ENCODE measurements around the gene NUP214.

The NUP214 gene

DNA sequence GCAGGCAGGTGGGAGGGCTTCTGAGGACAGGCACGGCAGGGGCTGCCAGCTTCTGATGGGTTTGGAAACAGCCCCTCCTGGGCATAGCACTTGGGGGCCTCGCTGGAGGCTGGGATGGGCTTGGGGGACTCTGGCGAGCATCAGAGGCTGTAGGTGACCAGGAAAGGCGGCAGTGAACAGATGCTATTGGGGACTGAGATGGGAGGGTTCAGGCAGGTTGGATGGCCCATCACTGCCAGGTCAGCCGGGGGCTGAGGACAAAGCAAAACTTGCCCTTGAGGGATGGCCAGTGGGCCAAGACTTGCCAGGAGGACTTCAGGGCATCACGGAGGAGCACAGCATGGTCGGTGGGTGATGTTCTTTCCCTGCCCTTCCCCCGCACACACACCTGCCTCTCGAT is 22.4 kb upstream of the NUP214 start:
- ChIA-PET POLR2A (no interaction called here), CTCF (interaction anchor here (0.8 kb wide), 1 partner anchor 40 kb away, joined by 3 read pairs; no protein-coding TSS in a partner anchor)
- no peak for DNase-seq
- Histone ChIP-seq H3K36me3 (ENCODE audit: control insufficient read depth in 4 of 4, insufficient read depth in 4 of 4, low read length in 3 of 4) (no peaks in the 10 kb centered on the region), H3K9me3 (ENCODE audit: control extremely low read depth in 1 of 5, control insufficient read depth in 4 of 5, insufficient read depth in 2 of 5, low read depth in 1 of 5, low read length in 4 of 5) (no peaks in the 10 kb centered on the region), H3K4me3 (ENCODE audit: control insufficient read depth in 1 of 7, extremely low read depth in 1 of 7, insufficient read depth in 4 of 7, low read depth in 2 of 7, low read length in 6 of 7) (no peak overlapping the region), H3K27me3 (replicated peaks in 2 of 5; ENCODE audit: control insufficient read depth in 4 of 5, insufficient read depth in 5 of 5, low read length in 4 of 5) (no peaks in the 10 kb centered on the region), H3K4me1 (ENCODE audit: control extremely low read depth in 1 of 4, control insufficient read depth in 4 of 4, insufficient read depth in 4 of 4, low read length in 3 of 4) (peaks cover 0 to 6% (median 0%) of the 10 kb centered on the region in 4 experiments), H3K27ac (ENCODE audit: insufficient read depth in 1 of 2, low read depth in 1 of 2, low read length in 2 of 2, poor library complexity in 1 of 2, severe bottlenecking in 2 of 2) (no peak overlapping the region)
- WGBS (ENCODE audit: insufficient coverage) = 96% methylated on average over 9 of the region's 9 CpGs

DNA sequence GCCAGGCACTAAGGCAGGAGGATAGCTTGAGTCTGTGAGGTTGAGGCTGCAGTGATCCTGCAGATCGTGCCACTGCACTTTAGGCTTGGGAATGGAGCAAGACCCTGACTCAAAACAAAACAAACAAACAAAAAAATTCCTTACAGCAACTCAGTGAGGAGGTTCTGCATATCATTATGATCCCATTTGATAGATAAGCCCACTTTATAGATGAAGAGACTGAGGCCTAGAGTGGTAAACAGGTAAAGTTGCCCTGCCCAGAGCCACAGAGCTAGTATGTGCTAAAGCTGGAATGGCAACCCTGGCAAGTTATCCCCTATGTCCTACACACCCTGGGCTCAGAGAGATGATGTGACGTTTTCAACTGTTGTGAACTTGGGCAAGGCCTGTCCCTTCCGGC is 21.9 kb upstream of the NUP214 start:
- CTCF ChIA-PET = interaction anchor here (0.8 kb wide), 1 partner anchor 39 kb away, joined by 3 read pairs; no protein-coding TSS in a partner anchor
- WGBS (ENCODE audit: insufficient coverage) = 100% methylated on average over 2 of the region's 3 CpGs
- POLR2A ChIA-PET = no interaction called here

DNA sequence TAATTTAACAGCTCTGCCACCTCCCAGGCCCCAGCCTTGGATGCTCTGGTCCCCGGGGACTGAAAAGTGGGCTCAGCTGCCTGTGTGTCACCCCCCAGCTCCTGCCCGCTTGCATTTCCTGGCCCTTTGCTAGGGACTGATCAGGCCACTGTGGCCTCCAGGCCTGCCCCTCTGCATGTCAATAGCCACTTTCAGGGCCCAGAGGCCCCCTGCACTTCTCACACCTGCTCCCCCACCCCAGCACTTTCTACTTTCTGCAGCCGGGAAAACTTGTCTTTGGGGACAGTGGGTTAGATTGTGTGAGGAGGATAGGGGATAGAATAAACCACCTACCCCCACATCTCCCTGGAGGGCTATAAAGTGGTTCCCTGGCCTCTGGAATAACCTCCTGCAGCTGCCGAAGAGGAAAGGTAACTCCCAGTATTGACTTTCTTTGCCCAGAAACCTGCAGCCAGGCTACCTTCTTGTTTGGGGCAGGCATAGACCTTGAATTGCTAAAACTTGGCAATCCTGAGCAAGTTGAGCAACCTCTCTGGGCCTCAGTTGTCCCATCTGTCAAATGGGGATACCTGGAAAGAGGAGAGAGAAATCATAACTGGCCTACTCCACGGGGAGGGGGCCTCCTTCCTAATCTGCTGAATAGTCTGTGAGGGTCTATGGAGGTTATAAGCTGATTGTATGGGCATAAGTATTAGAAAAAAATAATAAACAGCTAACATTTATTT is 21.2 kb upstream of the NUP214 start:
- WGBS (ENCODE audit: insufficient coverage) = 83% methylated on average over 2 of the region's 5 CpGs
- ChIA-PET POLR2A (no interaction called here), CTCF (interaction anchor here (0.8 to 1.8 kb wide), 2 partner anchors 9 to 39 kb away, joined by 3 to 5 read pairs; no protein-coding TSS in a partner anchor)
- H3K27me3 ChIP-seq (replicated peaks in 2 of 5; ENCODE audit: control insufficient read depth in 4 of 5, insufficient read depth in 5 of 5, low read length in 4 of 5) = no peaks in the 10 kb centered on the region
- H3K4me1 ChIP-seq (ENCODE audit: control extremely low read depth in 1 of 4, control insufficient read depth in 4 of 4, insufficient read depth in 4 of 4, low read length in 3 of 4) = peaks cover 0 to 6% (median 0%) of the 10 kb centered on the region in 4 experiments
- H3K9me3 ChIP-seq (ENCODE audit: control extremely low read depth in 1 of 5, control insufficient read depth in 4 of 5, insufficient read depth in 2 of 5, low read depth in 1 of 5, low read length in 4 of 5) = no peaks in the 10 kb centered on the region
- H3K4me3 ChIP-seq (ENCODE audit: control insufficient read depth in 1 of 7, extremely low read depth in 1 of 7, insufficient read depth in 4 of 7, low read depth in 2 of 7, low read length in 6 of 7) = no peak overlapping the region
- DNase-seq = no peak
- H3K36me3 ChIP-seq (ENCODE audit: control insufficient read depth in 4 of 4, insufficient read depth in 4 of 4, low read length in 3 of 4) = no peaks in the 10 kb centered on the region
- H3K27ac ChIP-seq (ENCODE audit: insufficient read depth in 1 of 2, low read depth in 1 of 2, low read length in 2 of 2, poor library complexity in 1 of 2, severe bottlenecking in 2 of 2) = no peak overlapping the region

More for the DNA sequence above, 21.9 kb upstream of the NUP214 start:
- Histone ChIP-seq H3K27ac (ENCODE audit: insufficient read depth in 1 of 2, low read depth in 1 of 2, low read length in 2 of 2, poor library complexity in 1 of 2, severe bottlenecking in 2 of 2) (no peak overlapping the region), H3K9me3 (ENCODE audit: control extremely low read depth in 1 of 5, control insufficient read depth in 4 of 5, insufficient read depth in 2 of 5, low read depth in 1 of 5, low read length in 4 of 5) (no peaks in the 10 kb centered on the region), H3K4me1 (ENCODE audit: control extremely low read depth in 1 of 4, control insufficient read depth in 4 of 4, insufficient read depth in 4 of 4, low read length in 3 of 4) (peaks cover 0 to 6% (median 0%) of the 10 kb centered on the region in 4 experiments), H3K36me3 (ENCODE audit: control insufficient read depth in 4 of 4, insufficient read depth in 4 of 4, low read length in 3 of 4) (no peaks in the 10 kb centered on the region), H3K4me3 (ENCODE audit: control insufficient read depth in 1 of 7, extremely low read depth in 1 of 7, insufficient read depth in 4 of 7, low read depth in 2 of 7, low read length in 6 of 7) (no peak overlapping the region), H3K27me3 (replicated peaks in 2 of 5; ENCODE audit: control insufficient read depth in 4 of 5, insufficient read depth in 5 of 5, low read length in 4 of 5) (no peaks in the 10 kb centered on the region)
- no peak for DNase-seq

DNA sequence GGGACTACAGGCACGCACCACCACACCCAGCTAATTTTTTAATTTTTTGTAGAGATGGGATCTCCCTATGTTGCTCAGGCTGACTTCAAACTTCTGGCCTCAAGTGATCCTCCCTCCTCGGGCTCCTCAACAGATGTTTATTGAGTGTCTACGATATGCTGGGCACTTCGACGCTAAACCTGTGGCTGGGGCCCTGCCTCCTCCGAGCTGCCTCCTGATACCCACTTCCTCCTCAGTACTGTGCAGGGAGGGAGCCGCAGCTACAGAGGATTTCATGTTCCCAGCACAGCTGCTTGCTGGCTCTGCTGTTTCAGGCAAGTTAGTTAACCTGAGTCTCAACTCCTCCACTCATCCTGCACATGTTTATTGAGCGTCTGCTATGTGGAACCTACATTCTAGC is 19.4 kb upstream of the NUP214 start:
- ChIA-PET CTCF (interaction anchor here (0.9 to 1.8 kb wide), 3 partner anchors 11 to 45 kb away, joined by 3 to 5 read pairs (median 3); no protein-coding TSS in a partner anchor), POLR2A (no interaction called here)
- Histone ChIP-seq H3K27ac (ENCODE audit: insufficient read depth in 1 of 2, low read depth in 1 of 2, low read length in 2 of 2, poor library complexity in 1 of 2, severe bottlenecking in 2 of 2) (no peak overlapping the region), H3K4me1 (ENCODE audit: control extremely low read depth in 1 of 4, control insufficient read depth in 4 of 4, insufficient read depth in 4 of 4, low read length in 3 of 4) (peaks cover 0 to 6% (median 0%) of the 10 kb centered on the region in 4 experiments), H3K36me3 (ENCODE audit: control insufficient read depth in 4 of 4, insufficient read depth in 4 of 4, low read length in 3 of 4) (no peaks in the 10 kb centered on the region), H3K27me3 (replicated peaks in 2 of 5; ENCODE audit: control insufficient read depth in 4 of 5, insufficient read depth in 5 of 5, low read length in 4 of 5) (no peaks in the 10 kb centered on the region), H3K9me3 (ENCODE audit: control extremely low read depth in 1 of 5, control insufficient read depth in 4 of 5, insufficient read depth in 2 of 5, low read depth in 1 of 5, low read length in 4 of 5) (no peaks in the 10 kb centered on the region), H3K4me3 (ENCODE audit: control insufficient read depth in 1 of 7, extremely low read depth in 1 of 7, insufficient read depth in 4 of 7, low read depth in 2 of 7, low read length in 6 of 7) (no peak overlapping the region)
- DNase-seq = no peak
- 97% methylated on average over 7 of the region's 8 CpGs for WGBS (ENCODE audit: insufficient coverage)

DNA sequence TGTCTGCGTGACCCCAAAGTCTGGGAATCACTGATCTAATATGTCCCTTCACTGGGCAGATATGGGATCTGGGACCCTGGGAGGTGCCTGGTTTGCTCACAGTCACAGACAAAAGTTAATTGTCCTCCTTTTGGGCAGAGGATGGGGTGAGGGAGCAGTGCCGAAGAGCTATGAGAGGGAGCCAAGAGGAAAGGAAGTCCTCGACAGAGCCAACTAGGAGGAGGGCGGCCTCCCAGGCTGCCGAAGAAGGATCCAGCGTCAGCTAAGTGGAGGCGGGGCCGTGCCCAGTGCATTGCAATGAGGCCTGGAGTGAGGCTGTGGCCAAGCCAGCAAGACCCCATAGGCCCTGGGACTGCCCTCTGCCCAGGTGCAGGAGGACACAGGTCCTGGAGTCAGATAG is 17.6 kb upstream of the NUP214 start:
- Histone ChIP-seq H3K4me3 (ENCODE audit: control insufficient read depth in 1 of 7, extremely low read depth in 1 of 7, insufficient read depth in 4 of 7, low read depth in 2 of 7, low read length in 6 of 7) (no peak overlapping the region), H3K27ac (ENCODE audit: insufficient read depth in 1 of 2, low read depth in 1 of 2, low read length in 2 of 2, poor library complexity in 1 of 2, severe bottlenecking in 2 of 2) (no peak overlapping the region), H3K36me3 (ENCODE audit: control insufficient read depth in 4 of 4, insufficient read depth in 4 of 4, low read length in 3 of 4) (no peaks in the 10 kb centered on the region), H3K27me3 (replicated peaks in 2 of 5; ENCODE audit: control insufficient read depth in 4 of 5, insufficient read depth in 5 of 5, low read length in 4 of 5) (no peaks in the 10 kb centered on the region), H3K9me3 (ENCODE audit: control extremely low read depth in 1 of 5, control insufficient read depth in 4 of 5, insufficient read depth in 2 of 5, low read depth in 1 of 5, low read length in 4 of 5) (no peaks in the 10 kb centered on the region), H3K4me1 (ENCODE audit: control extremely low read depth in 1 of 4, control insufficient read depth in 4 of 4, insufficient read depth in 4 of 4, low read length in 3 of 4) (peaks cover 0 to 6% (median 0%) of the 10 kb centered on the region in 4 experiments)
- ChIA-PET POLR2A (interaction anchor here (0.6 kb wide), 2 partner anchors 20 to 64 kb away, joined by 3 to 4 read pairs; no protein-coding TSS in a partner anchor), CTCF (interaction anchor here (0.8 to 0.9 kb wide), 2 partner anchors 9 to 12 kb away, joined by 3 to 5 read pairs; no protein-coding TSS in a partner anchor)
- WGBS (ENCODE audit: insufficient coverage) = 98% methylated on average over 7 of the region's 8 CpGs
- DNase-seq = no peak

DNA sequence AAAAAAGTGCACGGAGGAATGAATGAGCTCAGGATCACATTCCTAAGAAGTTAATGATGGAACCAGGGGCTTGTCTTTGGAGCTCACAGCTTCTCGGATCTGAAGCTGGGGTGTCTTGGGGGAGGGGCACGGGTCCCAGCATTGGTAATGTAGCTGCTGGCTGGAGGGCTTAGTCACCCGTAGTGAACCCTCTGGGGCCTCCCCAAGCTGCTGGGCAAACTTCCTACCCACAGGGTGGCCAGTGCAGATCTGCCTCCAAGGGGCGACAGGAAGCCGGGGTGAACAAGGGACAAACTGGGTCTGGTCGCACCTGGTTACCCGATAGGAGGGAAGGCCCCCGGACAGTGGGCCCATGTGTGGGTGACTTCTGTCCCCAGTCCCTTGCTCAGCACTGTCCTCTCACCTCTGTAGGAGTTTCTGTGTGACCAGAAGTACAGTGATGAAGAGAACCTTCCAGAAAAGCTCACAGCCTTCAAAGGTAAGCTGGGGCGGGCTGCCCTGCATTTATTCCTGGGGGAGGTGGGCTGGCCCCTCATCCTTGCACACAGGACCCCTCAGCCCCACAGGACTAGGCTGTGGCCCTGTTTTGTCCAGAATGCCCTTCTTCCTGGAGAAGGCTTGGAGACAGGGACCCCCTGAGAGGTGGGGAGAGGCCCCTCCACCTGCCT is 14.1 kb upstream of the NUP214 start:
- ChIA-PET POLR2A (interaction anchor here (0.6 kb wide), 1 partner anchor 12 kb away, joined by 3 read pairs; no protein-coding TSS in a partner anchor), CTCF (interaction anchor here (1.5 kb wide), 1 partner anchor 13 kb away, joined by 4 read pairs; no protein-coding TSS in a partner anchor)
- Histone ChIP-seq H3K27me3 (replicated peaks in 2 of 5; ENCODE audit: control insufficient read depth in 4 of 5, insufficient read depth in 5 of 5, low read length in 4 of 5) (no peaks in the 10 kb centered on the region), H3K27ac (ENCODE audit: insufficient read depth in 1 of 2, low read depth in 1 of 2, low read length in 2 of 2, poor library complexity in 1 of 2, severe bottlenecking in 2 of 2) (no peak overlapping the region), H3K9me3 (ENCODE audit: control extremely low read depth in 1 of 5, control insufficient read depth in 4 of 5, insufficient read depth in 2 of 5, low read depth in 1 of 5, low read length in 4 of 5) (no peaks in the 10 kb centered on the region), H3K36me3 (ENCODE audit: control insufficient read depth in 4 of 4, insufficient read depth in 4 of 4, low read length in 3 of 4) (no peaks in the 10 kb centered on the region), H3K4me3 (ENCODE audit: control insufficient read depth in 1 of 7, extremely low read depth in 1 of 7, insufficient read depth in 4 of 7, low read depth in 2 of 7, low read length in 6 of 7) (no peak overlapping the region), H3K4me1 (ENCODE audit: control extremely low read depth in 1 of 4, control insufficient read depth in 4 of 4, insufficient read depth in 4 of 4, low read length in 3 of 4) (peaks cover 0 to 4% (median under 1%) of the 10 kb centered on the region in 4 experiments)
- DNase-seq = no peak
- 77% methylated on average over 9 of the region's 10 CpGs for WGBS (ENCODE audit: insufficient coverage)
